OCI-LY7 (cell line): ENCODE data around the gene PRKD2. TPM values are rescaled to one million over a fixed set of nuclear protein-coding genes. Genes with fewer than 3 reads are reported as not detected.
A peak's percentile ranks its signal among the peaks of the same experiment; 100 is the strongest.
"Not testable (repeated sequence)": the region's sequence is repeated elsewhere in the genome, so short reads cannot be mapped to it uniquely, and the experiment has no call there.

ENCODE experiments used
- BruUV-seq: library from RNA; stranded (reverse); fragments of 400-500 nt; replicated peaks from 2 replicates; lab custom pipeline; 2021; lab: Mats Ljungman, UMichigan
- CTCF ChIA-PET: fragments of 300-600 bp; sonication (Branson Sonifier 250); formaldehyde crosslinking; loops from one replicate; lab custom pipeline; 2022; ENCODE audit warnings: antibody characterized with exemption; ENCODE audit not compliant: unreplicated experiment; lab: Charles Lee
- POLR2A ChIA-PET: fragments of 300-600 bp; sonication (Branson Sonifier 250); formaldehyde crosslinking; loops from one replicate; lab custom pipeline; 2022; ENCODE audit warnings: antibody characterized with exemption; lab: Charles Lee
- DNase-seq: peaks from one replicate; pipeline ENCODE4 v3.0.0-alpha.2; 2015; ENCODE audit warnings: low spot score
- H2AFZ ChIP-seq: fragments of 200-600 bp; sonication (generic), shearing (Covaris generic); 2 replicates; pipeline ENCODE4 v1.6.1; 2014; ENCODE audit warnings: mild to moderate bottlenecking, antibody characterized with exemption, low read length, moderate library complexity
- H3K27ac ChIP-seq: fragments of 200-600 bp; sonication (generic); 2 replicates; pipeline ENCODE4 v1.5.1; 2014; ENCODE audit warnings: mixed run types, low read depth, mild to moderate bottlenecking, moderate library complexity, low read length, inconsistent platforms; ENCODE audit not compliant: poor library complexity, severe bottlenecking
- H3K36me3 ChIP-seq: fragments of 200-600 bp; sonication (generic); 2 replicates; pipeline ENCODE4 v1.6.1; 2014; ENCODE audit warnings: mild to moderate bottlenecking, antibody characterized with exemption, low read length, moderate library complexity, mixed read lengths; ENCODE audit not compliant: insufficient read depth
- H3K4me1 ChIP-seq: fragments of 200-600 bp; sonication (generic); 2 replicates; pipeline ENCODE4 v1.5.1; 2014; ENCODE audit warnings: mild to moderate bottlenecking, low read length; ENCODE audit not compliant: insufficient read depth, poor library complexity, severe bottlenecking
- H3K4me2 ChIP-seq: fragments of 200-600 bp; sonication (generic); 2 replicates; pipeline ENCODE4 v1.6.1; 2014; ENCODE audit warnings: mild to moderate bottlenecking, low read length
- H3K4me3 ChIP-seq: fragments of 200-600 bp; sonication (generic); 2 replicates; pipeline ENCODE4 v1.5.1; 2014; ENCODE audit warnings: mild to moderate bottlenecking, low read depth, low read length; ENCODE audit not compliant: poor library complexity, severe bottlenecking
- H3K79me2 ChIP-seq: fragments of 200-600 bp; sonication (generic); 2 replicates; pipeline ENCODE4 v1.6.1; 2016; ENCODE audit warnings: low read depth, mild to moderate bottlenecking, low read length, moderate library complexity, mixed read lengths; ENCODE audit not compliant: insufficient read depth
- H3K9me2 ChIP-seq: fragments of 200-600 bp; sonication (generic); 2 replicates; pipeline ENCODE4 v1.6.1; 2016; ENCODE audit warnings: mild to moderate bottlenecking, low read length, mixed read lengths; ENCODE audit not compliant: insufficient read depth
- H3K9me3 ChIP-seq: fragments of 200-600 bp; sonication (generic); 2 replicates; pipeline ENCODE4 v1.6.1; 2014; ENCODE audit warnings: mild to moderate bottlenecking, mixed run types, low read length, mixed read lengths
- H4K20me1 ChIP-seq: fragments of 200-600 bp; sonication (generic); 2 replicates; pipeline ENCODE4 v1.6.1; 2014; ENCODE audit warnings: mild to moderate bottlenecking, antibody characterized with exemption, low read length, moderate library complexity, mixed read lengths; ENCODE audit not compliant: insufficient read depth
- CTCF ChIP-seq: fragments of 200-600 bp; sonication (generic); conservative IDR thresholded peaks from 2 replicates; pipeline ENCODE4 v1.5.1; 2014; ENCODE audit warnings: mild to moderate bottlenecking, antibody characterized with exemption, low read length, moderate library complexity, mixed read lengths
- EZH2phosphoT487 ChIP-seq: fragments of 200-600 bp; sonication (generic); IDR thresholded peaks from 2 replicates; pipeline ENCODE4 v1.6.1; 2018; ENCODE audit warnings: low read depth, borderline replicate concordance, mild to moderate bottlenecking, mixed run types, antibody characterized with exemption, low read length, moderate library complexity, mixed read lengths
- intact Hi-C: fragments of 100-400 bp; cut with micrococcal nuclease; formaldehyde crosslinking; loops from one replicate; pipeline ENCODE4 v1.10.0; 2022; ENCODE audit not compliant: unreplicated experiment
- total RNA-seq, 2 experiments: library from RNA; depleted of rRNA in 1 of 2; stranded (reverse); fragments of >200 nt in 1 of 2; shearing (Covaris generic) in 1 of 2; gene quantifications; 2 replicates each; pipeline ENCODE4 v1.2.3, GENCODE V29; 2014 to 2022

Gene PRKD2
- total RNA-seq, 2 experiments from 2014 or later: 30.5 to 89.2 TPM

GRCh38 chr19:46714444-46715106 is 2.3 kb downstream of the PRKD2 start:
- TF ChIP-seq CTCF (no peak), EZH2phosphoT487 (no peak)
- peak overlapping the region; percentile 99 for H3K4me2 ChIP-seq
- no peaks in the 10 kb centered on the region for H3K9me2 ChIP-seq
- peak overlapping the region; percentile 95 for H3K27ac ChIP-seq
- intact Hi-C loops: loop anchor here (5.0 kb wide), 1 partner anchor 73 kb away; the partner anchor contains the start of gene SLC1A5
- TSS peak; percentile 86 for BruUV-seq
- ChIA-PET POLR2A (no interaction called here), CTCF (interaction anchor here (0.5 to 0.8 kb wide), 2 partner anchors 10 to 11 kb away, joined by 3 read pairs; no protein-coding TSS in a partner anchor)
- H4K20me1 ChIP-seq: peaks cover 8% of the 10 kb centered on the region; the same call in 1 of the 2 replicates
- peak overlapping the region; percentile 92 for H3K4me3 ChIP-seq
- DNase-seq: peak; percentile 87
- H3K36me3 ChIP-seq: peaks cover 53% of the 10 kb centered on the region
- no peak overlapping the region for H2AFZ ChIP-seq
- peaks cover 43% of the 10 kb centered on the region for H3K79me2 ChIP-seq
- H3K9me3 ChIP-seq: no peaks in the 10 kb centered on the region
- peaks cover 40% of the 10 kb centered on the region for H3K4me1 ChIP-seq

GRCh38 chr19:46713781-46714443 is 3.0 kb downstream of the PRKD2 start:
- Histone ChIP-seq H3K9me2 (no peaks in the 10 kb centered on the region), H3K36me3 (peaks cover 59% of the 10 kb centered on the region), H3K4me2 (peak overlapping the region; percentile 99), H3K27ac (peak overlapping the region; percentile 95), H3K9me3 (no peaks in the 10 kb centered on the region), H4K20me1 (peaks cover 8% of the 10 kb centered on the region; the same call in 1 of the 2 replicates), H3K4me1 (peaks cover 33% of the 10 kb centered on the region), H3K4me3 (peak overlapping the region; percentile 92), H2AFZ (no peak overlapping the region), H3K79me2 (peaks cover 43% of the 10 kb centered on the region)
- intact Hi-C loops: no loop called here
- CTCF ChIA-PET: interaction anchor here (0.5 kb wide), 2 partner anchors 11 to 126 kb away, joined by 3 read pairs; no protein-coding TSS in a partner anchor
- BruUV-seq: no TSS peak
- TF ChIP-seq CTCF (no peak), EZH2phosphoT487 (no peak)
- peak; percentile 75 for DNase-seq
- POLR2A ChIA-PET: interaction anchor here (0.7 kb wide), 1 partner anchor 23 kb away, joined by 3 read pairs; no protein-coding TSS in a partner anchor

- BruUV-seq, H2AFZ ChIP-seq, H3K9me2 ChIP-seq, H3K9me3 ChIP-seq, intact Hi-C loops, H4K20me1 ChIP-seq, CTCF ChIA-PET, DNase-seq: not testable (repeated sequence)
- POLR2A ChIA-PET: interaction anchor here (0.6 to 0.7 kb wide), 3 partner anchors 40 to 242 kb away, joined by 3 to 8 read pairs (median 4); no protein-coding TSS in a partner anchor
- Histone ChIP-seq H3K79me2 (peaks cover 43% of the 10 kb centered on the region), H3K27ac (peak overlapping the region; percentile 95), H3K36me3 (peaks cover 69% of the 10 kb centered on the region), H3K4me3 (peak overlapping the region; percentile 92), H3K4me1 (peaks cover 23% of the 10 kb centered on the region), H3K4me2 (peak overlapping the region; percentile 99)
Measured at GRCh38 chr19:46712768-46713338, 4.1 kb downstream of the PRKD2 start.
